ENCODE measurements around the gene ICOSLG.

Gene ICOSLG

DNA sequence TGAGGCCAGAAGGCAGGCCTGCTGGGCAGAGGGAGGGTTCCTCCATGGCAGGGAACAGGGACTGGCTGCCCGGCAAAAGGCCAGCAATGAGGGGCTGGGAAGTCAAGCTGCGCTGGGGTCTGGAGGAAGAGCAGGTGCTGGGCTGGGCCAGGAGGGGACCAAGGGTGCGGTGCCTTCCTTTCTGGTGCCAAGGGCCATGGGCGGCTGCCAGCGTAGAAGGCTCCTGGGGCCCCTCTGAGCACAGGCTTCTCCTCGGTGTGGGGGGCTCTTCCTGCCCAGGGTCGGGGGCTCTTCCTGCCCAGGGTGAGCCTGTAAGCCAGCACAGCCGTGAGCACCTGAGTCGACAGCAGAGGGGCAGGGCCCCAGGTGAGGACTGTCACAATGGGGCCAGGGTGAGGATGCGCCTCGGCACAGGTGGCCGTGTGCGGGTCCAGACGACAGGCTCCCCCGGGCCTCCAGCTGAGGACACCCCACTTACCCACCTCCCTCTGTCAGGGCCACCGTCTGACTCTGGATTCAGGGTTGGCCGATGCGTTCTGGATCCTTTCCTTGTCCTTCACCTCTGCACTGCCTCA is 31.6 kb upstream of the ICOSLG start:
- DNase-seq (ENCODE audit: low spot score) (peak; percentile 43), ATAC-seq (ENCODE audit: low read depth) (no peak)
- TF ChIP-seq, protein P1, sequence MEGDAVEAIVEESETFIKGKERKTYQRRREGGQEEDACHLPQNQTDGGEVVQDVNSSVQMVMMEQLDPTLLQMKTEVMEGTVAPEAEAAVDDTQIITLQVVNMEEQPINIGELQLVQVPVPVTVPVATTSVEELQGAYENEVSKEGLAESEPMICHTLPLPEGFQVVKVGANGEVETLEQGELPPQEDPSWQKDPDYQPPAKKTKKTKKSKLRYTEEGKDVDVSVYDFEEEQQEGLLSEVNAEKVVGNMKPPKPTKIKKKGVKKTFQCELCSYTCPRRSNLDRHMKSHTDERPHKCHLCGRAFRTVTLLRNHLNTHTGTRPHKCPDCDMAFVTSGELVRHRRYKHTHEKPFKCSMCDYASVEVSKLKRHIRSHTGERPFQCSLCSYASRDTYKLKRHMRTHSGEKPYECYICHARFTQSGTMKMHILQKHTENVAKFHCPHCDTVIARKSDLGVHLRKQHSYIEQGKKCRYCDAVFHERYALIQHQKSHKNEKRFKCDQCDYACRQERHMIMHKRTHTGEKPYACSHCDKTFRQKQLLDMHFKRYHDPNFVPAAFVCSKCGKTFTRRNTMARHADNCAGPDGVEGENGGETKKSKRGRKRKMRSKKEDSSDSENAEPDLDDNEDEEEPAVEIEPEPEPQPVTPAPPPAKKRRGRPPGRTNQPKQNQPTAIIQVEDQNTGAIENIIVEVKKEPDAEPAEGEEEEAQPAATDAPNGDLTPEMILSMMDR (IDR thresholded peaks at IDR 0.05; ENCODE audit: poor library complexity, severe bottlenecking) = no peak
- Histone ChIP-seq H3K4me1 (ENCODE audit: insufficient read depth, poor library complexity, severe bottlenecking) (no peaks in the 10 kb centered on the region), H3K27ac (ENCODE audit: poor library complexity, severe bottlenecking) (no peak overlapping the region), H3K4me3 (ENCODE audit: severe bottlenecking) (no peak overlapping the region), H3K9me3 (ENCODE audit: severe bottlenecking) (no peaks in the 10 kb centered on the region), H3K36me3 (ENCODE audit: low read depth) (no peaks in the 10 kb centered on the region), H3K27me3 (ENCODE audit: insufficient read depth, poor library complexity, severe bottlenecking) (no peaks in the 10 kb centered on the region)

- Histone ChIP-seq H3K27me3 (ENCODE audit: insufficient read depth, poor library complexity, severe bottlenecking) (no peaks in the 10 kb centered on the region), H3K27ac (ENCODE audit: poor library complexity, severe bottlenecking) (no peak overlapping the region), H3K9me3 (ENCODE audit: severe bottlenecking) (no peaks in the 10 kb centered on the region), H3K4me1 (ENCODE audit: insufficient read depth, poor library complexity, severe bottlenecking) (no peaks in the 10 kb centered on the region), H3K4me3 (ENCODE audit: severe bottlenecking) (no peak overlapping the region), H3K36me3 (ENCODE audit: low read depth) (no peaks in the 10 kb centered on the region)
- DNase-seq (ENCODE audit: low spot score) = no peak
- TF ChIP-seq, protein P1 (IDR thresholded peaks at IDR 0.05; ENCODE audit: poor library complexity, severe bottlenecking) = no peak
- ATAC-seq (ENCODE audit: low read depth) = no peak
Measured at GRCh38 chr21:44271558-44272283, 31.0 kb upstream of the ICOSLG start.

DNA sequence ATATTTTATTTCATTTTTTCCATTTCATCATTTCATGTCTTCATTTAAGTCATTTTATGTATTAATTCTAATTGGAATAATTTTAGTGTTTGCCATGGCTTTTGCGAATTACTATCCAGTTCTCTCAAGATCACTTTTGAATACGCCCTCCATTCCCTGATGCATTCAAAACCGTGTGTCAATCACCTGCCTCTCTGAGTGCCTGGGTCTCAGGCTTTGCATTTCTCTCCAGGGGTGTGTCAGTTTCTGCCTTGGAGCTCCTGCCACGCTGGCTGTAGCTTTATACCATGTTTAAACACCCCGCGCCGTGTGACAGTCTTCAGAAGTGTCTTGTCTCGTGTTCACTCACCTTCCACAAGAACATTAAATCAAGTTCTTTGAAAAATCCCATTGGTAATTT is 28.3 kb upstream of the ICOSLG start:
- DNase-seq (ENCODE audit: low spot score) (no peak), ATAC-seq (ENCODE audit: low read depth) (no peak)
- no peak overlapping the region for H3K4me3 ChIP-seq (ENCODE audit: severe bottlenecking)
- no peaks in the 10 kb centered on the region for H3K27me3 ChIP-seq (ENCODE audit: insufficient read depth, poor library complexity, severe bottlenecking)
- H3K36me3 ChIP-seq (ENCODE audit: low read depth) = no peaks in the 10 kb centered on the region
- no peak overlapping the region for H3K27ac ChIP-seq (ENCODE audit: poor library complexity, severe bottlenecking)
- TF ChIP-seq, protein P1 (IDR thresholded peaks at IDR 0.05; ENCODE audit: poor library complexity, severe bottlenecking) = no peak
- H3K9me3 ChIP-seq (ENCODE audit: severe bottlenecking) = no peaks in the 10 kb centered on the region
- no peaks in the 10 kb centered on the region for H3K4me1 ChIP-seq (ENCODE audit: insufficient read depth, poor library complexity, severe bottlenecking)

GRCh38 chr21:44267655-44268142 is 27.0 kb upstream of the ICOSLG start:
- TF ChIP-seq, protein P1 (IDR thresholded peaks at IDR 0.05; ENCODE audit: poor library complexity, severe bottlenecking) = peak; percentile 30
- Histone ChIP-seq H3K27ac (ENCODE audit: poor library complexity, severe bottlenecking) (no peak overlapping the region), H3K9me3 (ENCODE audit: severe bottlenecking) (no peaks in the 10 kb centered on the region), H3K4me3 (ENCODE audit: severe bottlenecking) (no peak overlapping the region), H3K36me3 (ENCODE audit: low read depth) (no peaks in the 10 kb centered on the region), H3K27me3 (ENCODE audit: insufficient read depth, poor library complexity, severe bottlenecking) (no peaks in the 10 kb centered on the region), H3K4me1 (ENCODE audit: insufficient read depth, poor library complexity, severe bottlenecking) (no peaks in the 10 kb centered on the region)
- no peak for DNase-seq (ENCODE audit: low spot score)
- no peak for ATAC-seq (ENCODE audit: low read depth)
